ENCODE results near the gene SLC41A1. TPM values are rescaled to one million over a fixed set of nuclear protein-coding genes. Genes with fewer than 3 reads are reported as not detected.

Gene SLC41A1
- total and polyA plus RNA-seq, 2 experiments from 2014 or later, result 15.3 to 16.8 TPM

DNA sequence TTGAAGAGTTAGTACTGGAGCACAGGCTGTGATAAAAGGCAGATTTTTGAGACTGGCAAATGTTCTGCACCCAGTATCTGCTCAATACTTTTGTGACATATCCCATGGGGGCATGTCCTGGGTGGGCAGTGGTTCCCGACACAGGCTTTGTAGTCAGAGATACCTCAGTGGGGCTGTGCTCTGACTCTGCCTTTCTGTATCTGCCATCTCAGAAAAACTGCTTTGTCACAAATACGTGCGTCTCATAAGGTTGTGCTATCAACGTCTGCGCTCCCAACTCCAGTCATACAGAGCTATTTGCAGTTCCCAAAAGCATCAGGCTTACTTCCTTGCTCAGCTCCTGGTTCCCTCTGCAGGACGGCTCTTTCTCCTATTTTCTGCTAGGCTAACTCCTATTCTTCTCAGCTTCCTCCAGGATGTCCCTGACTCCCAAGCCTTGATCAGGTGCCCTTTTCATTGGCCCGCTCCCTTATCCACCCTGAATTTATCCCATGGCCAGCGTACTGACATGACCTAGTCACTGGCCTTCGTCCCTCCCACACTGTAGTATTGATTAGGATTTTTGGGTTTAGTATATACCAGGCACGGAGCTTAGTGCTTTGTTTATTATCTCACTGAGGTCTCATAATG is 25.6 kb downstream of the SLC41A1 start:
- Histone ChIP-seq H3K79me2 (no peaks in the 10 kb centered on the region), H4K20me1 (ENCODE audit: insufficient read depth, poor library complexity, severe bottlenecking) (no peaks in the 10 kb centered on the region), H2AFZ (no peak overlapping the region), H3K36me3 (replicated peaks; ENCODE audit: insufficient read depth, low read depth) (no peaks in the 10 kb centered on the region), H3K27me3 (no peaks in the 10 kb centered on the region), H3K4me2 (no peak overlapping the region), H3K4me3 (no peak overlapping the region), H3K27ac (no peak overlapping the region), H3K9me3 (ENCODE audit: low read depth) (no peaks in the 10 kb centered on the region), H3K9me2 (replicated peaks; ENCODE audit: insufficient read depth) (no peaks in the 10 kb centered on the region), H3K4me1 (ENCODE audit: insufficient read depth) (no peaks in the 10 kb centered on the region)
- DNase-seq (ENCODE audit: low spot score), result no peak
- 70% methylated on average over 10 of the region's 10 CpGs for WGBS (ENCODE audit: low lambda C conversion rate, missing lambda C conversion rate)
- no peak for TF ChIP-seq EZH2phosphoT487 (IDR thresholded peaks at IDR 0.05; ENCODE audit: low read depth, severe bottlenecking, unreplicated experiment)
- no peak for TF ChIP-seq EZH2 (IDR thresholded peaks at IDR 0.05; ENCODE audit: borderline replicate concordance)
- TF ChIP-seq, protein P1, sequence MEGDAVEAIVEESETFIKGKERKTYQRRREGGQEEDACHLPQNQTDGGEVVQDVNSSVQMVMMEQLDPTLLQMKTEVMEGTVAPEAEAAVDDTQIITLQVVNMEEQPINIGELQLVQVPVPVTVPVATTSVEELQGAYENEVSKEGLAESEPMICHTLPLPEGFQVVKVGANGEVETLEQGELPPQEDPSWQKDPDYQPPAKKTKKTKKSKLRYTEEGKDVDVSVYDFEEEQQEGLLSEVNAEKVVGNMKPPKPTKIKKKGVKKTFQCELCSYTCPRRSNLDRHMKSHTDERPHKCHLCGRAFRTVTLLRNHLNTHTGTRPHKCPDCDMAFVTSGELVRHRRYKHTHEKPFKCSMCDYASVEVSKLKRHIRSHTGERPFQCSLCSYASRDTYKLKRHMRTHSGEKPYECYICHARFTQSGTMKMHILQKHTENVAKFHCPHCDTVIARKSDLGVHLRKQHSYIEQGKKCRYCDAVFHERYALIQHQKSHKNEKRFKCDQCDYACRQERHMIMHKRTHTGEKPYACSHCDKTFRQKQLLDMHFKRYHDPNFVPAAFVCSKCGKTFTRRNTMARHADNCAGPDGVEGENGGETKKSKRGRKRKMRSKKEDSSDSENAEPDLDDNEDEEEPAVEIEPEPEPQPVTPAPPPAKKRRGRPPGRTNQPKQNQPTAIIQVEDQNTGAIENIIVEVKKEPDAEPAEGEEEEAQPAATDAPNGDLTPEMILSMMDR (IDR thresholded peaks at IDR 0.05; ENCODE audit: poor library complexity), result no peak

DNA sequence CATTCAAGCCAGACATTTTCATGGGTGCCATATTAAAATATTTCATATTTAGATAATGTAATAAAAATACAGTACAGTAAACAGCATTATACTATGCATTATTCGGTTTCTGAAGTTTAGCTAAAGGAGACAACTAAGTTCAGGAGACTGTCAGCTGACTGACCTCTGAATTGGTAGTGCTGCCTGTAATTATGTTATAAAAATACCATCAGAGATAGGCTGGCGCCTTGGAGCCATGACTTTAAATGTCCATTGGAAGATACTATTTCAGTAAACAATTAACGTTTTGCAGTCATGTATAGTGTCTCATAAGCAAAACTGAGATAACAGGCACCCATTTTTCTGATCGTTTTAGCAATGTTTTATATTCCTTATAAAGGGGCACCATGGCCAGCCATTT is 26.4 kb downstream of the SLC41A1 start:
- no peak for TF ChIP-seq EZH2 (IDR thresholded peaks at IDR 0.05; ENCODE audit: borderline replicate concordance)
- TF ChIP-seq, protein P1 (IDR thresholded peaks at IDR 0.05; ENCODE audit: poor library complexity), result no peak
- no peak for TF ChIP-seq EZH2phosphoT487 (IDR thresholded peaks at IDR 0.05; ENCODE audit: low read depth, severe bottlenecking, unreplicated experiment)
- Histone ChIP-seq H3K27me3 (no peaks in the 10 kb centered on the region), H3K9me3 (ENCODE audit: low read depth) (no peaks in the 10 kb centered on the region), H3K36me3 (replicated peaks; ENCODE audit: insufficient read depth, low read depth) (no peaks in the 10 kb centered on the region), H3K4me1 (ENCODE audit: insufficient read depth) (no peaks in the 10 kb centered on the region), H3K4me2 (no peak overlapping the region), H3K79me2 (no peaks in the 10 kb centered on the region), H4K20me1 (ENCODE audit: insufficient read depth, poor library complexity, severe bottlenecking) (no peaks in the 10 kb centered on the region), H3K27ac (peak overlapping the region; percentile 33), H3K9me2 (replicated peaks; ENCODE audit: insufficient read depth) (no peaks in the 10 kb centered on the region), H2AFZ (no peak overlapping the region), H3K4me3 (no peak overlapping the region)
- WGBS (ENCODE audit: low lambda C conversion rate, missing lambda C conversion rate), result 41% methylated on average over 4 of the region's 4 CpGs
- no peak for DNase-seq (ENCODE audit: low spot score)

DNA sequence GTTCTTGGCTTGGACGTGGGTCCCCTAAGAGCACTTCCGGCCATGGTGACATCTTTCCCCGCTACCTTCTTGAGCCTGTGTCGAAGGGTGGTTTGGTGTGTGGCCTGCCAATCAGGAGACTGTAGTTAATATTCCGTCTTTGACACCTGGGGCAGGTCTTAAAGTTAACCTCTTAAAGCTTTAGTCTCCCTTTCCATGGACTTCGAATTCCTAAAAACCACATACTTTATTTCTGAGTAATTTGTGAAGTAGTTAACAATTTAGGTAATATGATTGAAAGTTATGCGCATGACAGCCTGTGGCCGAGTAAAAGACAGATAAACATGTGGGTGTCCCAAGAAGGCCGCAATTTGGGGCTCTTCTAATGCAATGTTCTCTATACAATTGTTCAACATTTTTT is 27.6 kb downstream of the SLC41A1 start:
- H3K36me3 ChIP-seq (replicated peaks; ENCODE audit: insufficient read depth, low read depth), result no peaks in the 10 kb centered on the region
- WGBS (ENCODE audit: low lambda C conversion rate, missing lambda C conversion rate), result 94% methylated on average over 9 of the region's 9 CpGs
- no peaks in the 10 kb centered on the region for H3K9me3 ChIP-seq (ENCODE audit: low read depth)
- H3K4me1 ChIP-seq (ENCODE audit: insufficient read depth), result no peaks in the 10 kb centered on the region
- DNase-seq (ENCODE audit: low spot score), result no peak
- TF ChIP-seq, protein P1 (IDR thresholded peaks at IDR 0.05; ENCODE audit: poor library complexity), result no peak
- TF ChIP-seq EZH2phosphoT487 (IDR thresholded peaks at IDR 0.05; ENCODE audit: low read depth, severe bottlenecking, unreplicated experiment), result no peak
- no peak for TF ChIP-seq EZH2 (IDR thresholded peaks at IDR 0.05; ENCODE audit: borderline replicate concordance)
- H3K27me3 ChIP-seq, result no peaks in the 10 kb centered on the region
- H4K20me1 ChIP-seq (ENCODE audit: insufficient read depth, poor library complexity, severe bottlenecking), result no peaks in the 10 kb centered on the region
- H3K4me3 ChIP-seq, result no peak overlapping the region
- no peak overlapping the region for H2AFZ ChIP-seq
- no peak overlapping the region for H3K4me2 ChIP-seq
- no peaks in the 10 kb centered on the region for H3K79me2 ChIP-seq
- no peak overlapping the region for H3K27ac ChIP-seq
- no peaks in the 10 kb centered on the region for H3K9me2 ChIP-seq (replicated peaks; ENCODE audit: insufficient read depth)
